Colon (tissue), 2 donors: ENCODE measurements around the gene LAMA2.
"Not testable (repeated sequence)": the region's sequence is repeated elsewhere in the genome, so short reads cannot be mapped to it uniquely, and the experiment has no call there.

Experiments
- FAIRE-seq: peaks from 2 replicates; lab custom pipeline; 2012; peaks lifted over from hg19 to GRCh38; lab: Jason Lieb, UNC
- donor health status: control.
- donor health status: control.

Gene LAMA2

GRCh38 chr6:129117355-129117754 is 234.4 kb downstream of the LAMA2 start:
- no peak for FAIRE-seq

GRCh38 chr6:129120856-129121638 is 238.1 kb downstream of the LAMA2 start:
- no peak for FAIRE-seq

- FAIRE-seq = no peak
Measured at GRCh38 chr6:129124347-129124746, 241.4 kb downstream of the LAMA2 start.

GRCh38 chr6:129130106-129130505 is 247.2 kb downstream of the LAMA2 start:
- FAIRE-seq = no peak

GRCh38 chr6:129130959-129131681 is 248.2 kb downstream of the LAMA2 start:
- FAIRE-seq = no peak

- no peak for FAIRE-seq
Measured at GRCh38 chr6:129133770-129134192, 250.8 kb downstream of the LAMA2 start.

- no peak for FAIRE-seq
Measured at GRCh38 chr6:129134535-129134934, 251.6 kb downstream of the LAMA2 start.

- FAIRE-seq = no peak
Measured at GRCh38 chr6:129135451-129135850, 252.5 kb downstream of the LAMA2 start.

GRCh38 chr6:129136751-129137150 is 253.8 kb downstream of the LAMA2 start:
- no peak for FAIRE-seq

GRCh38 chr6:129138739-129139405 is 255.9 kb downstream of the LAMA2 start:
- FAIRE-seq = no peak

- no peak for FAIRE-seq
Measured at GRCh38 chr6:129140526-129140925, 257.6 kb downstream of the LAMA2 start.

GRCh38 chr6:129141499-129141898 is 258.6 kb downstream of the LAMA2 start:
- FAIRE-seq = no peak

GRCh38 chr6:129146902-129147301 is 264.0 kb downstream of the LAMA2 start:
- FAIRE-seq = no peak

- FAIRE-seq = no peak
Measured at GRCh38 chr6:129150507-129150906, 267.6 kb downstream of the LAMA2 start.

- FAIRE-seq = no peak
Measured at GRCh38 chr6:129153257-129153656, 270.3 kb downstream of the LAMA2 start.

- FAIRE-seq = not testable (repeated sequence)
Measured at GRCh38 chr6:129159242-129159641, 276.3 kb downstream of the LAMA2 start.

GRCh38 chr6:129162605-129163004 is 279.7 kb downstream of the LAMA2 start:
- FAIRE-seq = no peak

GRCh38 chr6:129163551-129163950 is 280.6 kb downstream of the LAMA2 start:
- FAIRE-seq = no peak

GRCh38 chr6:129164032-129164431 is 281.1 kb downstream of the LAMA2 start:
- no peak for FAIRE-seq

- FAIRE-seq = not testable (repeated sequence)
Measured at GRCh38 chr6:129172279-129172995, 289.5 kb downstream of the LAMA2 start.

- FAIRE-seq = peak; percentile 41
Measured at GRCh38 chr6:129175066-129175465, 292.1 kb downstream of the LAMA2 start.

GRCh38 chr6:129177801-129178200 is 294.9 kb downstream of the LAMA2 start:
- no peak for FAIRE-seq
